Stomach (tissue), 4 donors: Measurements from ENCODE around the gene SH3BGR.

Experiments used
- CTCF ChIP-seq, 7 experiments: fragments of 450-650 bp in 4 of 7; fragments of 200-600 bp in 3 of 7; sonication (generic) in 3 of 7; IDR thresholded peaks; one replicate each; pipeline ENCODE4 v1.5.1; 2016 to 2019; ENCODE audit warnings: antibody characterized with exemption in 7 of 7, control low read depth in 2 of 7, mild to moderate bottlenecking in 1 of 7
- EP300 ChIP-seq: sonication (generic); formaldehyde crosslinking; IDR thresholded peaks from one replicate; pipeline ENCODE4 v1.6.1; 2017; ENCODE audit warnings: antibody characterized with exemption
- POLR2AphosphoS5 ChIP-seq, 3 donors: sonication (generic); formaldehyde crosslinking; IDR thresholded peaks; one replicate each; pipeline ENCODE4 v1.6.1; 2016; ENCODE audit warnings: antibody characterized with exemption in 3 of 3

- TF ChIP-seq CTCF (IDR thresholded peaks at IDR 0.05) (no peak), POLR2AphosphoS5 (IDR thresholded peaks at IDR 0.05) (no peak), EP300 (no peak)
Measured at GRCh38 chr21:39559511-39559910, 107.7 kb downstream of the SH3BGR start.
